ENCODE data around the gene UBE2G2.
A peak's percentile ranks its signal among the peaks of the same experiment; 100 is the strongest.

The UBE2G2 gene

GRCh38 chr21:44758141-44758561 lies 43.5 kb downstream of the UBE2G2 start:
- H3K4me3 ChIP-seq (ENCODE audit: low read length), result no peak overlapping the region
- DNase-seq (ENCODE audit: low read depth, low spot score), result no peak

GRCh38 chr21:44757731-44758130 lies 43.9 kb downstream of the UBE2G2 start:
- no peak overlapping the region for H3K4me3 ChIP-seq (ENCODE audit: low read length)
- DNase-seq (ENCODE audit: low read depth, low spot score), result no peak

- no peak for DNase-seq (ENCODE audit: low read depth, low spot score)
- H3K4me3 ChIP-seq (ENCODE audit: low read length), result no peak overlapping the region
Observed at GRCh38 chr21:44756423-44757185, 45.0 kb downstream of the UBE2G2 start.

- H3K4me3 ChIP-seq (ENCODE audit: low read length), result no peak overlapping the region
- DNase-seq (ENCODE audit: low read depth, low spot score), result no peak
Observed at GRCh38 chr21:44755227-44755626, 46.4 kb downstream of the UBE2G2 start.

GRCh38 chr21:44753357-44753756 lies 48.3 kb downstream of the UBE2G2 start:
- no peak overlapping the region for H3K4me3 ChIP-seq (ENCODE audit: low read length)
- no peak for DNase-seq (ENCODE audit: low read depth, low spot score)

- H3K4me3 ChIP-seq (ENCODE audit: low read length), result no peak overlapping the region
- no peak for DNase-seq (ENCODE audit: low read depth, low spot score)
Observed at GRCh38 chr21:44752671-44753235, 48.9 kb downstream of the UBE2G2 start.

- H3K4me3 ChIP-seq (ENCODE audit: low read length), result no peak overlapping the region
- no peak for DNase-seq (ENCODE audit: low read depth, low spot score)
Observed at GRCh38 chr21:44751799-44752636, 49.6 kb downstream of the UBE2G2 start.

- H3K4me3 ChIP-seq (ENCODE audit: low read length), result no peak overlapping the region
- DNase-seq (ENCODE audit: low read depth, low spot score), result no peak
Observed at GRCh38 chr21:44751186-44751798, 50.3 kb downstream of the UBE2G2 start.

- no peak overlapping the region for H3K4me3 ChIP-seq (ENCODE audit: low read length)
Observed at GRCh38 chr21:44750675-44751025, 51.0 kb downstream of the UBE2G2 start.

GRCh38 chr21:44749759-44750674 lies 51.6 kb downstream of the UBE2G2 start:
- DNase-seq (ENCODE audit: low read depth, low spot score), result no peak
- no peak overlapping the region for H3K4me3 ChIP-seq (ENCODE audit: low read length)

More at GRCh38 chr21:44750675-44751025, 51.0 kb downstream of the UBE2G2 start:
- no peak for DNase-seq (ENCODE audit: low read depth, low spot score)

- no peak overlapping the region for H3K4me3 ChIP-seq (ENCODE audit: low read length)
- no peak for DNase-seq (ENCODE audit: low read depth, low spot score)
Observed at GRCh38 chr21:44749116-44749758, 52.4 kb downstream of the UBE2G2 start.

GRCh38 chr21:44748621-44749020 lies 53.0 kb downstream of the UBE2G2 start:
- H3K4me3 ChIP-seq (ENCODE audit: low read length), result no peak overlapping the region
- DNase-seq (ENCODE audit: low read depth, low spot score), result no peak

GRCh38 chr21:44742418-44743153 lies 59.0 kb downstream of the UBE2G2 start:
- H3K4me3 ChIP-seq (ENCODE audit: low read length), result no peak overlapping the region
- DNase-seq (ENCODE audit: low read depth, low spot score), result peak; percentile 21

GRCh38 chr21:44741921-44742320 lies 59.7 kb downstream of the UBE2G2 start:
- DNase-seq (ENCODE audit: low read depth, low spot score), result no peak
- H3K4me3 ChIP-seq (ENCODE audit: low read length), result no peak overlapping the region

GRCh38 chr21:44740742-44741141 lies 60.9 kb downstream of the UBE2G2 start:
- H3K4me3 ChIP-seq (ENCODE audit: low read length), result no peak overlapping the region
- no peak for DNase-seq (ENCODE audit: low read depth, low spot score)

GRCh38 chr21:44739316-44739715 lies 62.3 kb downstream of the UBE2G2 start:
- DNase-seq (ENCODE audit: low read depth, low spot score), result no peak

GRCh38 chr21:44738621-44739020 lies 63.0 kb downstream of the UBE2G2 start:
- no peak overlapping the region for H3K4me3 ChIP-seq (ENCODE audit: low read length)
- no peak for DNase-seq (ENCODE audit: low read depth, low spot score)

More at GRCh38 chr21:44739316-44739715, 62.3 kb downstream of the UBE2G2 start:
- no peak overlapping the region for H3K4me3 ChIP-seq (ENCODE audit: low read length)
